GM11168 (cell line): Measurements from ENCODE around the gene SLC6A8.

ENCODE experiments used
- in situ Hi-C: fragments of 300-500 bp; cut with MboI; formaldehyde crosslinking; loops from one replicate; pipeline ENCODE4 v1.12.0; 2022; ENCODE audit warnings: low sequenced_read_pairs; ENCODE audit not compliant: unreplicated experiment

The SLC6A8 gene

DNA sequence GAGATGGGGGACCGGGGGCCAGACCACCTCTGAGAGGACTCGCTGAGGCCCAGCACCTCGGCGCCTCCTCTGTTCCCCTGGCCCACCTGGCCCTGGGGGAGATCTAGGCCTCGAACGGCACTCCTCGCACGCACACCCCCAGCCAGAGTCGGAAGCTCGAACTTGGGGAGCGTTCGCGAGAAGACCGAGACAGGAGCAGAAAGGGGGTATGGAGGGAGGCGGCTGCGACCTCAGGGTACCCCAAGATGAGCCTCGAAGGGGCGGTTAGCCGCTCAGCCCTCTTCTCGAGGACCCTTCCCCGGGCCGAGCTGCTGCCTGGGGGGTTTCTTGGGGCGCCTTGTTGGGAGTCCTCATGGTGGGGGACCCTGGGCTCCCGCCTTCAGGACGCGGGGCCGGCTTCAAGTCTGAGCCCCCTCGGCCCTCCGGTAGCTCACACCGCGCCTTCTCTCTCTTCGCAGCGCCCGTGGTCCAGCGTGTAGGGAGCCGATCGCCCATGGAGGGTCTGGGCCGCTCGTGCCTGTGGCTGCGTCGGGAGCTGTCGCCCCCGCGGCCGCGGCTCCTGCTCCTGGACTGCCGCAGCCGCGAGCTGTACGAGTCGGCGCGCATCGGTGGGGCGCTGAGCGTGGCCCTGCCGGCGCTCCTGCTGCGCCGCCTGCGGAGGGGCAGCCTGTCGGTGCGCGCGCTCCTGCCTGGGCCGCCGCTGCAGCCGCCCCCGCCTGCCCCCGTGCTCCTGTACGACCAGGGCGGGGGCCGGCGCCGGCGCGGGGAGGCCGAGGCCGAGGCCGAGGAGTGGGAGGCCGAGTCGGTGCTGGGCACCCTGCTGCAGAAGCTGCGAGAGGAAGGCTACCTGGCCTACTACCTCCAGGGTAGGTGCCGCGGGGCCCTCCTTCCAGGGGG, 40.0 kb upstream of the SLC6A8 start:
- in situ Hi-C loops, result no loop called here

DNA sequence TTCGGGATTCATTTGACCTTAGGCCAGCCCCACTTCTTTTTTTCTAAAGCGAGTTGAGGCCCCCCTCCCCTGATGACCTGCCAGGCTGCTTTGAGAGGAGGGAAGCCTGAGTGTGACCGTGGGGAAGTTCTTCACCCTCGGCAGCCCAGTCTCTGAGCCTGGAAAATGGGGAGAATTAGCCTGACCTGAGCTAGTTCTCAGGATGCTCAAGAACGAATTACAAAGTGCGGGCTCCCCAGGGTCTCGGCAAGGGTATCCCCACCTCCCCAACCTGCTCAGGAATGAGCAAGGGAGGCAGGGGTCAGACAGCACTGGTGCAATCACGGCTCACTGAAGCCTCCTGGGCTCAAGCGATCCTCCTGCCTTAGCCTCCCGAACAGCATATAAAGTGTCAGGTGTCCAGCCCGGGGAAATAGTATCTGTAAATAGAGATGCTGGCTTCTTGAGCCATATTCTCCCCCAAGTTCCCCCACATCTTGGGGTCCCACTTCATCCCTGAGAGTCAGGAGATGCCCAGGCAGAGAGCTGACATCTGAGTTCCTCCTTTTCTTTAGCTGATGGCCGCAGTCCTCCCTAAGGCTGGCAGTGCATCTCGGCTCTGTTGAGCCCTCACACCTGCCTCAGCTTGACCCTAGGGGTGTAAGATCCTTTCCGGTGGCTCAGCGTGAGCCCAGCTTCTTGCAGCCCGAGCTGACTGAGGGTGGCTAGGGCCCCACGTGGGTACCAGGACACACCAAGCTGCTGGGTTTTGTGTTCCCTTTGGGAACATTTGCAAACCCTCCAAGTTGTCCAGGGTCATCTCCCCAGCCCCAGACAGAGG, 39.2 kb upstream of the SLC6A8 start:
- in situ Hi-C loops, result no loop called here

DNA sequence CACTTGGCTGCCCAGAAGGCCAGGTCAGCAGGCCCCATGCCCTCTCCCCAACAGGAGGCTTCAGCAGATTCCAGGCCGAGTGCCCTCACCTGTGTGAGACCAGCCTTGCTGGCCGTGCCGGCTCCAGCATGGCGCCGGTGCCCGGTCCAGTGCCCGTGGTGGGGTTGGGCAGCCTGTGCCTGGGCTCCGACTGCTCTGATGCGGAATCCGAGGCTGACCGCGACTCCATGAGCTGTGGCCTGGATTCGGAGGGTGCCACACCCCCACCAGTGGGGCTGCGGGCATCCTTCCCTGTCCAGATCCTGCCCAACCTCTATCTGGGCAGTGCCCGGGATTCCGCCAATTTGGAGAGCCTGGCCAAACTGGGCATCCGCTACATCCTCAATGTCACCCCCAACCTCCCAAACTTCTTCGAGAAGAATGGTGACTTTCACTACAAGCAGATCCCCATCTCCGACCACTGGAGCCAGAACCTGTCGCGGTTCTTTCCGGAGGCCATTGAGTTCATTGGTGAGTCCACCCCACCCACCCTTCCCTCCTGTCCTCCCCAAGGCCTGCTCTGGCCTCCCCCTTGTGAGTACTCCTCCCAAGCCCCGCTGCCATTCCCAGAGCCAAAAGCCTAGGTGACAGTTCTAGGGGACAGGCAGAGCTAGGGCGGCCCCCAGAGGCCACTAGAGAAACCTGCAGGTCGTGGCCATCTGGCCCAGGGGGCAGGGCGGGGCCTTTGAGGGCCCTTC, 38.4 kb upstream of the SLC6A8 start:
- in situ Hi-C loops, result no loop called here

DNA sequence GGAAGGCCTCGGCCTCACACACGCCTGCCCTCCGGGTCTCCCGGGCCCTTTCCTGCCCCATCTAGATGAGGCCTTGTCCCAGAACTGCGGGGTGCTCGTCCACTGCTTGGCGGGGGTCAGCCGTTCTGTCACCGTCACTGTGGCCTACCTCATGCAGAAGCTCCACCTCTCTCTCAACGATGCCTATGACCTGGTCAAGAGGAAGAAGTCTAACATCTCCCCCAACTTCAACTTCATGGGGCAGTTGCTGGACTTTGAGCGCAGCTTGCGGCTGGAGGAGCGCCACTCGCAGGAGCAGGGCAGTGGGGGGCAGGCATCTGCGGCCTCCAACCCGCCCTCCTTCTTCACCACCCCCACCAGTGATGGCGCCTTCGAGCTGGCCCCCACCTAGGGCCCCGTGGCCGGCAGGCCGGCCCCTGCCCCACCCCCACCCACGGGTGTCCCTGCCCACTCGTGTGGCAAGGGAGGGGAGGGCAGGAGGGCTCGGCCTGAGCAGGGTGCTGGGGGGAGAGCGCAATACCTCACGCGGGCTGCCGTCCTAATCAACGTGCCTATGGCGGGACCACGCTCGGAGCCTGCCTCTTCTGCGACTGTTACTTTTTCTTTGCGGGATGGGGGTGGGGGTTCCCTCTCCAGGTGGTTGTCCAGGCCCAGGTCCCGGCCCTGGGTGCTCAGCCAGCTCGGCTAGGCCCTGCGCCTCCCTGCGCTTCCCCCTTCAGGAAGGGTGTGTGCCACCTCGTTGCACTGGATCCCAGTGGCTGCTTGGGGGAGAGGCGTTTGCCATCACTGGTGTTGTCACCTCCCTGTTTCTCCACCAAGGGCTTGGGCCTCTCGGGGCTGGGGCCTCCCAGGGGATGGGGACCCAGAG, 37.6 kb upstream of the SLC6A8 start:
- in situ Hi-C loops, result no loop called here

DNA sequence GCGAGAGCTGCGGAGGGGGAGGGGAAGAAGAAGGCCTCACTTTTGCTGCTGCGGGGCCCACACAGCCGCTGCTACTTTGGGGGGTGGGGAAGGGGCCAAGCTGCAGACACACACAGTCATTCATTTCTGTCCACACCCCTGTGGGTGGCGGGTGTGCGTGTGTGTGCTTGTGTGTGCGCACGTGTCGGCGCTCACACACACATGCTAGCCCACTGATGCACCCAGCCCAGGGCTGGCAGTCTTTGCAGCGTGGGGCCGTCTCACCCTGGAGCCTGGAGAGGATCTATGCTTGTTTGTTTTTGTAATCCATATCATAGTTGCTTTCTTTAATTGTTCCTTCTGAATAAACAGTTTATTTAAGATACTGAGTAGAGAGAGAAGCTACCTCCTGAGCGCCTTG, 36.8 kb upstream of the SLC6A8 start:
- in situ Hi-C loops, result no loop called here

DNA sequence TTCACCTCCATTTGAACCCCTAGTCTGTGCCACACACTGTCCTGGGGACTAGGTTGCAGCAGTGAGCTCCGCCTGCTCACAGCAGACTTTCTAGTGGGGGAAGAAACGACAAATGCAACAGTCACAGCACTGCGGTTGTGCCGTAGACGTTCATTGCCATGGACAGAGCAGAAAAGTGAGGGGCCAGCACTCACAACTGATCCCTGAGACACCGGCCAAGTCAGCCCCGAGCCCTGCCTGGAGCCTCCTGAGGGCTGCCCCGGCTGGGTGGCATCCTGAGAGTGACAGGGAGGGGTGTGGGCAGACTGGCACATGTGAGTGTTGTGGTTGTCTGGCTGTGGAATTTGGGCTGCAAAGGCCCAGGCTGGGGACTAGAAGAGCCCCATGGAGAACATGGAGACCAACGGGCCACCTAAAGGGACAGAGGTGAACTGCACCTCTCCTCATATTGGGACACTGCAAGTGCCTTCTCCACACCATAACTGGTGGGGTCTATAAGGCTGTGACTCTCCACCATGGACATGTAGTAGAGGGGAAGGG, 36.1 kb upstream of the SLC6A8 start:
- in situ Hi-C loops, result no loop called here

DNA sequence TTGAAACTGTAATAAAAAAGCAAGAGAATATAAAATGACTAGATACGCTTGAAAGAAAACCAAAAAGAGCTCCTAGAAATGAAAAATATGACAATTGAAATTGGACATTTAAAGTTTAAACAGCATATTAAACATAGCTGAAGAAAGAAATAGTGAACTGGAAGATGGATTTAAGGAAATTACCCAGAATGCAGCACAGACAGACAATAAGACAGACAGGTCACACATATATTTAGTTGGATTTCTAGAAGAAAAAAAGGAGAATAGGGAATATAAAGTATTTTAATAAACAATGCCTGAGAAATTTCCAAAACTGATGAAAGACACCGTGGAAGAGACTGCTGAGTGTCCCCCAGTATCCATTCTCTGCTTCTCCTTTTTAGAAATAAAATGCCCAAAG, 34.2 kb upstream of the SLC6A8 start:
- in situ Hi-C loops, result no loop called here

DNA sequence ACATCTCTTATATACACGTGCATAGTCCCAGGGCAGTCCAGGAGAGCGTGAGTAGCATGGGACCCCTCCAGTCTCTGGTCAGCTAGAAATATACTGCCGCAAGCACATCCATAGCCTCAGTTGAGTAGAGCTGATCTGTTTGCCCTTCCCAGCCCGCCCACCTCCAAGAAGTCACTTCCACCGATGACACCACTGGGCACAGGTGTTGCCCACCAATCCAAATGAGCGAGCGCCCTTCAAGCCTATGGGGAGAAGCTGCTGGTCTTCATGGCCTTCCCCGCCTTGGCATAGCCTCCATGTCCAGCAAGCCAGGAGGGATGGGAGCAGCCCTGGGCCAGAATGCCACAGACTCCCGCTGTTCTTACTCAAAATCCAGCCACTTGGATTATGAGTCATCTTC, 30.6 kb upstream of the SLC6A8 start:
- in situ Hi-C loops, result no loop called here

DNA sequence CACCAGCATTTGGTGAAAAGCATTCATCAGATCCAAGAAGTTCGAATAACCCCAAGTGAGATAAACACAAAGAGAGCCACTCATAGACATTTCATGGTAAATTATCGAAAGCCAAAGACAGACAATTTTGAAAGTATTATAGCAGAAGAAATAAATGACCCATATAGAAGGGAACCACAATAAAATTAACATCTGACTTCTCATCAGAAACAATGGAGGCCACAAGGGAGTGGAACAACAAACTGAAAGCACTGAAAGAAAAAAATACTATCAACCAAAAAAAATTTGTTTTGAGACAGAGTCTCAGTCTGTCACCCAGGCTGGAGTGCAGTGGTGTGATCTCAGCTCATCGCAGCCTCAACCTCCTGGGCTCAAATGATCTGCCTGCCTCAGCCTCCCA, 28.5 kb upstream of the SLC6A8 start:
- in situ Hi-C loops, result no loop called here

DNA sequence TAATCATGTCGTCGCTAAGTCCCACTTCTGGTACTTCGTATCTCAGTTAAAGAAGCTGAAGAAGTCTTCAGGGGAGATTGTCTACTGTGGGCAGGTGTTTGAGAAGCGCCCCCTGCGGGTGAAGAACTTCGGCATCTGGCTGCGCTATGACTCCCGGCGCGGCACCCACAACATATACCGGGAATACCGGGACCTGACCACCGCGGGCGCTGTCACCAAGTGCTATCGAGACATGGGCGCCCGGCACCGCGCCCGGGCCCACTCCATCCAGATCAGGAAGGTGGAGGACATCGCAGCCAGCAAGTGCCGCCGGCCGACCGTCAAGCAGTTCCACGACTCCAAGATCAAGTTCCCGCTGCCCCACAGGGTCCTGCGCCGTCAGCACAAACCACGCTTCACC, 25.5 kb upstream of the SLC6A8 start:
- in situ Hi-C loops, result loop anchor here (10.0 kb wide), 3 partner anchors 57 to 707 kb away; no protein-coding TSS in a partner anchor

DNA sequence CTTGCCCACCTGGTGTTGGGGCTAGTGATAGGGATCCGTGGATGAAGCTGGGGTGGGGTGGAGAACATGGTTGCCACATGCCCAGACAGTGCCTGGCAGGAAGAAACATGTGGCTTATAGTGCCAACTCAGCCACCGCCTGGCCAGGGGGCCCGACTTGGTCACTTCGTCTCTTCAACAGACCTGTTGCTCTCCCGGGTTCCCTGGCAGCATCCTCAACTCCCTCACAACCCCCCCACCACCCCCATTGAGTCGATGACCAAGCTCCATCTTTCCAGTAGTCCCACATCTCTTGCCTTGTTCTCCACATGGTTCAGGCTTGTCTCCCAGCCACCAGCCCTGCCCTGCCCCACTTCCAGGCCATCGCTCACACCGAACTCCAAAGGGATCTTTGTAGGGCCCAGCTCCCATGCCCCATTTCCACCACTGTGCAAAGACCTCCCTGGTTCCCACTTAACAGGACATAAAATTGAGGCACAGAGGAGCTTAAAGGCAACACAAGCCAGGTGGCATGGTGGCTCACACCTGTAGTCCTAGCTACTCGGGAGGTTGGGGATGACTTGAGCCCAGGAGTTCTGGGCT, 21.9 kb upstream of the SLC6A8 start:
- in situ Hi-C loops, result loop anchor here (10.0 kb wide), 3 partner anchors 61 to 711 kb away; no protein-coding TSS in a partner anchor

DNA sequence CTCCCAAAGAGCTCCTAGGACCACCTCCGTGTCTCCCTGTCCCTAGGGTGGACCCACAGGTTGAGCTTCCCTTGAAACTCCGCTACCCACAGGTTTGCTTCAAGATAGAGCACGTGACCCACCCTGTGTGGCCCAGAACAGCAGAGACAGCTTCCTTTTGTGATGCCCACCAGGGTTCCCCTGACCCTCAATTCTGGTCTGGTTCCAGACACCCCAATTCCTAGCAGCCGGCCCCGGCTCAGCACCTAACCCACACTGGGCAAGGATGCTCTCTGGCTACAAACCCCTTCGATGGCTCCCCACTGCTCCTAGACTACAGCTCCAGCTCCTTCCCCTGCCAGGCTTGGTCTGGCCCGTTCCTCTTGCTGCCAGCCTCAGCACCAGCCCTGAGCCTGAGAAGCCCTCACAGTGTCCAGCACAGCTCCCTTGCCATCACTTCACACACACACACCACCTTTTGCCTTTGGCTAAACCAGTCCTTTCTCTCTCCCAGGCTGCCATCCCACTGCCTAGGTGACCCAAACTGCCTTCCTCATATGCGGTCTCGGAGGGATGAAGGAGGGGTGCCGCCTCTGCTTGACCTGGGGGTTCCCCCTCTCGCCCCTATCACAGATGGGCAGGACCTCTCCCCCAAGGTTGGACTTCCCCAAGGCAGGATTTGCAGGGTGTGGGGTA, 20.3 kb upstream of the SLC6A8 start:
- in situ Hi-C loops, result loop anchor here (10.0 kb wide), 3 partner anchors 63 to 713 kb away; no protein-coding TSS in a partner anchor

DNA sequence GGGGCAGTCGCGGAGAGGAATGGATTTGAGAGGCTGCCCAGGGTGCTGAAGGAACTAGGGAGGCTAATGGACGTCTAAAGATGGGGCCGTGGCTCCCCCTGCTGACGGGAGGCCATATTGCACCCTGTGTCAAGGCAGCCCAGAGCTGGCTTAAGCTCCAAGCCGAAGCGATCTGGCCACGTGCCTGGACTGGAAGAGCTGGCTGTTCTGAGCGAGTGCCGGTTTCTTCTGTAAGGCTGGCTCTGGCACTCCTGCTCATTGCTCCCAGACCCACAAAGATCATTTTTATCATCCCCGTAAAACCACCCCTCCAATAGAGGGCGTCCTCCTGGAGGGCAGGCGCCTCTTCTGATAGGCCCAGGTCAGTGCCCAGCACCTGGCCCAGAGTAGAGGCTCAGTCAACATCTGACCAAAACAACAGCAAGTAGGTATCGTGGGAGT, 19.8 kb upstream of the SLC6A8 start:
- in situ Hi-C loops, result loop anchor here (10.0 kb wide), 3 partner anchors 63 to 713 kb away; no protein-coding TSS in a partner anchor

DNA sequence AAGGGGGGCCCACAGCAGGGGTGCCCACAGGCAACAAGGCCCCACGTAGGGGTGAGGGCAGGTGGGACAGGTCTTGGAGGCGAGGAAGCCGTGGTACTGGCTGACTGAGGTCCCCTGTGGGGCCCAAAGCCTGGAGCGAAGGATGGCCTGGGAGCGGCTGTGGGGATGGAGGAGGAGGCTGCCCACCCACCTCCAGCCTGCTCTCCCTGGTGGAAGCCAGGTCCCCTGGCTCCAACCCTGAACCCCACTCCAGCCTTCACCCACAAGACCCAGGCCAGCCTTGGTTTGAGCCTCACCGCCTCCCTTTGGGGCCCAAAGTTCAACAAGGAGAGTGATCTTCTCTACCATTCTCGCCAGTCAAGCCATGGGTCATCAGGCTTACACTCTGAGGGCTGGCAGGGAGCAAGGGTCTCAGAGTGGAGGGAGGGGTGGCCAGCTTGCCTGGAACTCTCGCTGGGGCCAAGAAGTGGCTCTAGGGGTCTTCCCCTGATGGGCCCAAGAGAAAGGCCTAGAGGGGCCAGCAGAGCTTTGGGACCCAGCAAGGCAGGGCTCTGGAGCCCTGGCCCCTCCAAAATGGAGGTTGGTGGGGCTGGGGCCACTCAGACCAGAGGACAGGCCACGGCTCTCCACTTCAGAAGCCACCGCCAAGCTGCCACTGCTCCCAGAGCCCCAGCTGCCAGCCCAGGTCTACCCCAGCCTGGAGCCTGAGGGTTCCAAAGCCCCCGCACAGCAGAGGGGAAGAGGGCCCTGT, 19.1 kb upstream of the SLC6A8 start:
- in situ Hi-C loops, result loop anchor here (10.0 kb wide), 3 partner anchors 64 to 714 kb away; no protein-coding TSS in a partner anchor

DNA sequence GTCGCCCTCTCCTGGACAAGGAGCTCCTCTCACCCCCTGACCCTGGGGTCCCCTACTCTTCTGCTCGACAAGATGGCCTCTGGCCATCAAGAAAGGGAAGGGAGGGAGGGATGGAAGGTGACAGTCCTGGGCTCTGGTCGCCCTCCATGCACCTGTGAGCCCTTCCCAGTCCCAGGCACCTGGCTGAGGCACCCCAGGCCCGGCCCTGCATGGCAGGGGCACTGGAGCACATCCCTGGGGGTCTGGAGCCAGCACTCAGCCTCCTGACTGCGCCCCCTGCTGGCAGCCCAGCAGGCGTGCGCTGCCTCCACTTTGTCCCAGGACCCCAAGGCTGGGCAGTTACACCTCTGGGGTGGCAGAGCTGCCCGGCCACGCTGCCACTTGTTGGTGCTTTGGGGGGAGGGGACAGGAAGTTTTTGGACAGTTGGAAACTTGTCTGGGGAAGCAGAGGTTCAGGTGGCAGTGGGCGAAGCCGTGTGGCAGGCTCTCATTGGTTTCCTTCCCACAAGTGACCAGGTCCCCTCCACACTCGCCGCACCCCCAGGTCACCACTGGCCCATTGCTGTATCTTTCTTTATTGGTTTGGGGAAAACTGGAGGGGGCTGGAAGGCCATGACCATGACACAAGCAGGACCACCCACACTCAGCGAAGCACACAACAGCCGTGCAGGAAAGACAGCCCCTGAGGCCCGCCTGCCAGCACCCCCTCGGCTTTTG, 18.4 kb upstream of the SLC6A8 start:
- in situ Hi-C loops, result loop anchor here (10.0 kb wide), 3 partner anchors 65 to 715 kb away; no protein-coding TSS in a partner anchor

DNA sequence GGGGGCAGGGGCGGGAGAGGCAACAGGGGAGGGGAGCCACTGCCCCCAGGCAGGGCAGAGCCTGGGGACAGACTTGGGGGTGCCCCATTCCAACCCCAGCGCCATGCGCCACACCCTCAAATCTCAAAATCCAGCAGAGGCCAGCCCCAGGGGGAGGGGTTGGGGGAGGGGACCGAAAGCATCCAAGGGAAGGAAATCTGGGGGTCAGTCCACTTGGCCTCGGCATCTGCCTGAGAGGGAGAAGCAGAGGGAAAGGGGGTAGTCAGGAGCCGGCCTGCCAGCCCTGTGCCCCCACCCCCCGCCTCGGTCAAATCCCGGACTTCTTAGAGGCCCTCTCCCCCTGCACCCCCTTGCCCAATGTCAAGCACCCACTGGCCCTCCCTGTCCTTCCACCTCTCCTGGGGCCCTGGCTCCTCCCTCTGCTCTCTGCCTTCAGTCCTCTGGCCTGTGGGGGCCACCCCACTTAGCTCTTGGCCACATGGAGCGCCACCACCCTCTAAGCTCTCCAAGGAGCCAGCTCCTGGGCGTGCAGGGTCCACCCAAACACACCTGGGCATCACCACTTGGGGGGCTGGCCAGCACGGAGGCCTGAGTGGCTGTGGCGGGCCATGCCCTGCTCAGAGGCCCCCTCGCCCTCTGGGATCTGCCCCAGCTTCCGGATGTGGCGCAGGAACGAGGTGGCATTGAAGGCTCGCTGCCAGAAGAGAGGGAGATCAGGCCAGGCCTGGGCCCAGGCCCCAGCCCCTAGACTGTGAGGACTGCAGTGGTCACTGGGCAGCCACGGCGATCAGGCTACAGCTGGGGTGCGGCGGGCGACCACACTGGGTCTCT, 17.6 kb upstream of the SLC6A8 start:
- in situ Hi-C loops, result loop anchor here (10.0 kb wide), 3 partner anchors 65 to 715 kb away; no protein-coding TSS in a partner anchor
